Left ventricle myocardium superior (tissue), 1 donor: ENCODE measurements around the gene NOTCH4. TPM values are rescaled to one million over a fixed set of nuclear protein-coding genes. Genes with fewer than 3 reads are reported as not detected.
"Not testable (repeated sequence)": the region's sequence is repeated elsewhere in the genome, so short reads cannot be mapped to it uniquely, and the experiment has no call there.

Experiments
- ATAC-seq: fragments of 200-7000 bp; cut with Tn5 transposase; one replicate; pipeline ENCODE4 v1.9.1; 2020; ENCODE audit warnings: mild to moderate bottlenecking, moderate library complexity
- DNase-seq: peaks from one replicate; pipeline ENCODE4 v3.0.0-alpha.2; 2020
- intact Hi-C: fragments of 100-400 bp; cut with micrococcal nuclease; formaldehyde crosslinking; loops from one replicate; pipeline ENCODE4 v1.11.0; 2022
- total RNA-seq: library from RNA; stranded (reverse); fragmentation: NEBNext Ultra II Directional; extraction: Animal tissue kit (Norgen Biotek cat#: 25700); gene quantifications from one replicate; pipeline ENCODE4 v1.2.1, GENCODE V29; 2021
- donor health status: DM: no; HTN: yes; CAD: no; lungs with severe emphysema.

The NOTCH4 gene
- total RNA-seq, 1 donor from 2014 or later, result 22.5 TPM

GRCh38 chr6:32222333-32223230 is 1.3 kb downstream of the NOTCH4 start:
- DNase-seq, result no peak
- ATAC-seq, result no peak
- intact Hi-C loops, result no loop called here

GRCh38 chr6:32220021-32220420 is 3.8 kb downstream of the NOTCH4 start:
- DNase-seq (no peak), ATAC-seq (no peak)
- intact Hi-C loops, result no loop called here

- ATAC-seq, result no peak
- no peak for DNase-seq
- intact Hi-C loops, result no loop called here
Observed at GRCh38 chr6:32218167-32218566, 5.7 kb downstream of the NOTCH4 start.

GRCh38 chr6:32216998-32217397 is 6.9 kb downstream of the NOTCH4 start:
- intact Hi-C loops, result no loop called here
- ATAC-seq (no peak), DNase-seq (no peak)

GRCh38 chr6:32216285-32216684 is 7.6 kb downstream of the NOTCH4 start:
- ATAC-seq, result no peak
- DNase-seq, result no peak
- intact Hi-C loops, result no loop called here

GRCh38 chr6:32215617-32216016 is 8.2 kb downstream of the NOTCH4 start:
- intact Hi-C loops, result no loop called here
- ATAC-seq, result no peak

GRCh38 chr6:32214126-32214525 is 9.7 kb downstream of the NOTCH4 start:
- no peak for ATAC-seq
- DNase-seq, result no peak
- intact Hi-C loops, result no loop called here

More at GRCh38 chr6:32215617-32216016, 8.2 kb downstream of the NOTCH4 start:
- DNase-seq, result no peak

- no peak for ATAC-seq
- intact Hi-C loops, result no loop called here
- no peak for DNase-seq
Observed at GRCh38 chr6:32213649-32214048, 10.2 kb downstream of the NOTCH4 start.

GRCh38 chr6:32212076-32212760 is 11.6 kb downstream of the NOTCH4 start:
- ATAC-seq (no peak), DNase-seq (no peak)
- intact Hi-C loops, result no loop called here

- DNase-seq, ATAC-seq, intact Hi-C loops: not testable (repeated sequence)
Observed at GRCh38 chr6:32211432-32211831, 12.4 kb downstream of the NOTCH4 start.

GRCh38 chr6:32210191-32210601 is 13.7 kb downstream of the NOTCH4 start:
- DNase-seq, result no peak
- ATAC-seq, result no peak
- intact Hi-C loops, result no loop called here

- no peak for ATAC-seq
- intact Hi-C loops, result no loop called here
- no peak for DNase-seq
Observed at GRCh38 chr6:32208996-32209395, 14.9 kb downstream of the NOTCH4 start.

- no peak for DNase-seq
- no peak for ATAC-seq
- intact Hi-C loops, result no loop called here
Observed at GRCh38 chr6:32204268-32204715, 19.6 kb downstream of the NOTCH4 start.

GRCh38 chr6:32203426-32204267 is 20.2 kb downstream of the NOTCH4 start:
- DNase-seq (no peak), ATAC-seq (no peak)
- intact Hi-C loops, result no loop called here

GRCh38 chr6:32202186-32202585 is 21.7 kb downstream of the NOTCH4 start:
- intact Hi-C loops, result no loop called here
- DNase-seq, result no peak
- ATAC-seq, result no peak

GRCh38 chr6:32200711-32201475 is 23.0 kb downstream of the NOTCH4 start:
- no peak for DNase-seq
- intact Hi-C loops, result no loop called here
- ATAC-seq, result no peak

- ATAC-seq, result no peak
- DNase-seq, result no peak
- intact Hi-C loops, result no loop called here
Observed at GRCh38 chr6:32198866-32199265, 25.0 kb downstream of the NOTCH4 start.

- DNase-seq, result no peak
- intact Hi-C loops, result no loop called here
- ATAC-seq, result no peak
Observed at GRCh38 chr6:32198345-32198696, 25.5 kb downstream of the NOTCH4 start.
